SK-N-SH (cell line): ENCODE results near the gene ZBTB24. TPM values are rescaled to one million over a fixed set of nuclear protein-coding genes. Genes with fewer than 3 reads are reported as not detected.

Source experiments
- CTCF ChIA-PET: fragments of 300-600, 350-600 bp; formaldehyde crosslinking; extraction: SDS; loops from one replicate; lab custom pipeline; 2021; lab: Yijun Ruan, JAX
- POLR2A ChIA-PET: fragments of 350-600 bp; sonication (Branson Sonifier 250); formaldehyde crosslinking; extraction: SDS; loops from one replicate; lab custom pipeline; 2020; ENCODE audit warnings: antibody characterized with exemption, inconsistent platforms; lab: Yijun Ruan, JAX
- DNase-seq: peaks from one replicate; pipeline ENCODE4 v3.0.0; 2012
- H2AFZ ChIP-seq: fragments of 200-600 bp; sonication (generic); 2 replicates; pipeline ENCODE4 v1.8.1; 2016; ENCODE audit warnings: antibody characterized with exemption, mild to moderate bottlenecking, low read depth
- H3F3A ChIP-seq: fragments of 200-600 bp; sonication (generic); replicated peaks from 2 replicates; pipeline ENCODE3; 2016; ENCODE audit warnings: antibody characterized with exemption, mild to moderate bottlenecking; ENCODE audit not compliant: insufficient read depth
- H3K27ac ChIP-seq, 2 experiments: fragments of 200-500 bp in 1 of 2; fragments of 200-600 bp in 1 of 2; sonication (Bioruptor generic) in 1 of 2; sonication (generic), shearing (Covaris generic) in 1 of 2; 2 replicates each; pipeline versions ENCODE4 v1.5.1 to v1.6.1; 2014 to 2016; ENCODE audit warnings: low read depth in 2 of 2, inconsistent platforms in 1 of 2, low read length in 1 of 2, mild to moderate bottlenecking in 1 of 2, mixed read lengths in 1 of 2
- H3K27me3 ChIP-seq: fragments of 200-600 bp; sonication (generic), shearing (Covaris generic); 2 replicates; pipeline ENCODE4 v1.6.1; 2016; ENCODE audit warnings: mixed run types; ENCODE audit not compliant: insufficient read depth
- H3K36me3 ChIP-seq, 2 experiments: fragments of 200-500 bp in 1 of 2; fragments of 200-600 bp in 1 of 2; sonication (Bioruptor generic) in 1 of 2; sonication (generic) in 1 of 2; replicated peaks in 1 of 2; 2 replicates each; pipeline versions ENCODE3 to v1.5.1; 2014 to 2016; ENCODE audit warnings: low read length in 1 of 2, mild to moderate bottlenecking in 1 of 2; ENCODE audit not compliant: insufficient read depth in 2 of 2, control insufficient read depth in 1 of 2
- H3K4me1 ChIP-seq, 2 experiments: fragments of 200-500 bp in 1 of 2; fragments of 200-600 bp in 1 of 2; sonication (Bioruptor generic) in 1 of 2; sonication (generic), shearing (Covaris generic) in 1 of 2; 2 replicates each; pipeline versions ENCODE4 v1.5.1 to v1.6.1; 2014 to 2016; ENCODE audit warnings: low read depth in 1 of 2, low read length in 1 of 2, mixed run types in 1 of 2; ENCODE audit not compliant: insufficient read depth in 2 of 2, control insufficient read depth in 1 of 2
- H3K4me2 ChIP-seq: fragments of 200-600 bp; sonication (generic), shearing (Covaris generic); 2 replicates; pipeline ENCODE4 v1.6.1; 2017; ENCODE audit warnings: mixed run types
- H3K4me3 ChIP-seq, 2 experiments: fragments of 200-500 bp in 1 of 2; fragments of 200-600 bp in 1 of 2; sonication (Bioruptor generic) in 1 of 2; sonication (generic), shearing (Covaris generic) in 1 of 2; 2 replicates each; pipeline versions ENCODE4 v1.5.1 to v1.8.1; 2014 to 2016; ENCODE audit warnings: low read depth in 2 of 2, inconsistent platforms in 1 of 2, low read length in 1 of 2, mild to moderate bottlenecking in 1 of 2, mixed read lengths in 1 of 2, moderate library complexity in 1 of 2
- H3K79me2 ChIP-seq: fragments of 200-600 bp; sonication (generic); 2 replicates; pipeline ENCODE4 v1.8.1; 2017; ENCODE audit warnings: mild to moderate bottlenecking; ENCODE audit not compliant: insufficient read depth
- H3K9ac ChIP-seq: fragments of 200-600 bp; sonication (generic); 2 replicates; pipeline ENCODE4 v1.6.1; 2017; ENCODE audit warnings: mixed run types
- H3K9me2 ChIP-seq: fragments of 200-600 bp; sonication (generic); 2 replicates; pipeline ENCODE4 v1.6.1; 2017; ENCODE audit warnings: mixed run types
- H3K9me3 ChIP-seq: fragments of 200-600 bp; sonication (generic); 2 replicates; pipeline ENCODE4 v1.6.1; 2017; ENCODE audit warnings: mixed run types, mild to moderate bottlenecking, moderate library complexity
- H4K20me1 ChIP-seq: fragments of 200-600 bp; sonication (generic); 2 replicates; pipeline ENCODE4 v1.6.1; 2017; ENCODE audit warnings: mild to moderate bottlenecking, mixed run types; ENCODE audit not compliant: insufficient read depth
- CHD2 ChIP-seq: fragments of 150-350 bp; IDR thresholded peaks from 2 replicates; pipeline ENCODE4 v1.6.1; 2018; ENCODE audit warnings: low read length; ENCODE audit not compliant: partially characterized antibody
- EP300 ChIP-seq, 2 experiments: IDR thresholded peaks; 2 replicates each; pipeline versions ENCODE4 v1.4.0 to v1.6.1; 2012; ENCODE audit warnings: borderline replicate concordance in 1 of 2, low read depth in 1 of 2, low read length in 1 of 2
- IRF3 ChIP-seq: fragments of 150-350 bp; IDR thresholded peaks from 2 replicates; pipeline ENCODE4 v1.6.1; 2016; ENCODE audit warnings: mild to moderate bottlenecking, low read depth, low read length
- NRF1 ChIP-seq: IDR thresholded peaks from 2 replicates; pipeline ENCODE4 v1.6.1; 2012; ENCODE audit warnings: low read depth, mild to moderate bottlenecking, low read length
- POLR2AphosphoS5 ChIP-seq: IDR thresholded peaks from 2 replicates; pipeline ENCODE4 v1.6.1; 2012; ENCODE audit warnings: low read depth, low read length
- RXRA ChIP-seq: IDR thresholded peaks from 2 replicates; pipeline ENCODE4 v1.4.0; 2012; ENCODE audit warnings: low read depth, mild to moderate bottlenecking, borderline replicate concordance
- SIN3A ChIP-seq: IDR thresholded peaks from 2 replicates; pipeline ENCODE4 v1.6.1; 2012; ENCODE audit warnings: low read depth, mild to moderate bottlenecking, low read length, moderate library complexity, borderline replicate concordance
- SMC3 ChIP-seq: IDR thresholded peaks from 2 replicates; pipeline ENCODE4 v1.6.1; 2012; ENCODE audit warnings: low read depth, low read length, improper control_type of control experiment
- TEAD4 ChIP-seq: IDR thresholded peaks from 2 replicates; pipeline ENCODE4 v1.4.0; 2012; ENCODE audit warnings: mild to moderate bottlenecking, borderline replicate concordance; ENCODE audit not compliant: insufficient read depth
- USF2 ChIP-seq: fragments of 150-350 bp; IDR thresholded peaks from 2 replicates; pipeline ENCODE4 v1.6.1; 2017; ENCODE audit warnings: antibody characterized with exemption, low read length, low read depth, borderline replicate concordance
- WGBS: methylation state at CpG from one replicate; pipeline ENCODE4 v1.1.6; 2017; ENCODE audit warnings: low lambda C conversion rate; 5-methylcytosine and 5-hydroxymethylcytosine counted together
- polyA plus RNA-seq, 3 experiments: library from polyadenylated mRNA; depleted of rRNA; stranded (reverse); fragments of >200 nt; gene quantifications; 2 replicates each; pipeline ENCODE4 v1.2.3, GENCODE V29; 2012
- TF ChIP-seq, protein P1 (sequence below): IDR thresholded peaks from 2 replicates; pipeline ENCODE4 v1.4.0; 2012; ENCODE audit warnings: low read depth
- TF ChIP-seq, protein P2 (sequence below): IDR thresholded peaks from 2 replicates; pipeline ENCODE4 v1.6.1; 2012; ENCODE audit warnings: mild to moderate bottlenecking, low read depth, low read length, moderate library complexity

Gene ZBTB24
- polyA plus RNA-seq, 1 of the 3 experiments (the other 2 are of a cell fraction) = 1.7 TPM

- H3K9me3 ChIP-seq = no peaks in the 10 kb centered on the region
These were observed 53.5 kb downstream of the ZBTB24 start for GRCh38 chr6:109429496-109429895.

DNA sequence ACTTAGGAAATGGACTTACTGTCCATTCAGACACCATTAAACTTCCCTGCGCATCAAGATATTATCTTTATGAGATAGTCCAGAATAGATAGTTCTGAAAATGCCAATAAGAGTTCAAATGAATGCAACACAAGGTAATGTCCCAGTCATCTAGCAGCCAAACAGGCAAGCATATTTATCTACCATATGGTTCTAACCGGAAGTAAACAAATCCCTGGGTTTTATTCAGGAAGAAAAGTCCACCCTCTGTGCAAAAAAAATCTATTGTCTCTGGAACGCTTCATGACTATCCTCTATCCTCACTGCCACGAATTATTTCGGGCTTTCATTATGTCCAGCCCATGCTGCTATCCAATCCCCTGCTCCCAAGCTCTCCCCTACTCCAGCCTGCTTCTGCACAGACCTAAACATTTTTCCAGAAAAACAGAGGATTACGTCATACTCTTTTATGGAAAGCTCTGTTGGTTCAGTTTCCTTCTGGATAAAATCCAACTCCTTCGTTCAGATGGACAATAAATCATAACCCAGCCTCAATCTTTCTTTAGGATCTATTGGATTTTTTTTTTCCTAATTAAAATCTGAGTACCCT lies 54.0 kb downstream of the ZBTB24 start:
- peaks cover 0 to 3% of the 10 kb centered on the region in 2 experiments; a peak in 1 of 4 replicates for H3K4me1 ChIP-seq
- H3K27me3 ChIP-seq = no peaks in the 10 kb centered on the region
- H3K9me3 ChIP-seq = no peaks in the 10 kb centered on the region
- no peaks in the 10 kb centered on the region for H3K9me2 ChIP-seq
- POLR2A ChIA-PET = no interaction called here
- H3K79me2 ChIP-seq = no peaks in the 10 kb centered on the region
- no peaks in the 10 kb centered on the region for H4K20me1 ChIP-seq
- H3K36me3 ChIP-seq = no peaks in the 10 kb centered on the region
- H3K4me3 ChIP-seq = no peak overlapping the region
- no peaks in the 10 kb centered on the region for H3F3A ChIP-seq
- no peak overlapping the region for H3K4me2 ChIP-seq
- H3K9ac ChIP-seq = no peak overlapping the region
- no peak for DNase-seq
- TF ChIP-seq SIN3A (no peak), POLR2AphosphoS5 (no peak), TEAD4 (no peak), EP300 (IDR thresholded peaks at IDR 0.05; ENCODE audit: borderline replicate concordance in 1 of 2, low read depth in 1 of 2, low read length in 1 of 2) (no peak), NRF1 (no peak), IRF3 (no peak), USF2 (no peak), SMC3 (no peak)
- TF ChIP-seq, protein P1, sequence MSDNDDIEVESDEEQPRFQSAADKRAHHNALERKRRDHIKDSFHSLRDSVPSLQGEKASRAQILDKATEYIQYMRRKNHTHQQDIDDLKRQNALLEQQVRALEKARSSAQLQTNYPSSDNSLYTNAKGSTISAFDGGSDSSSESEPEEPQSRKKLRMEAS = no peak
- TF ChIP-seq, protein P2, sequence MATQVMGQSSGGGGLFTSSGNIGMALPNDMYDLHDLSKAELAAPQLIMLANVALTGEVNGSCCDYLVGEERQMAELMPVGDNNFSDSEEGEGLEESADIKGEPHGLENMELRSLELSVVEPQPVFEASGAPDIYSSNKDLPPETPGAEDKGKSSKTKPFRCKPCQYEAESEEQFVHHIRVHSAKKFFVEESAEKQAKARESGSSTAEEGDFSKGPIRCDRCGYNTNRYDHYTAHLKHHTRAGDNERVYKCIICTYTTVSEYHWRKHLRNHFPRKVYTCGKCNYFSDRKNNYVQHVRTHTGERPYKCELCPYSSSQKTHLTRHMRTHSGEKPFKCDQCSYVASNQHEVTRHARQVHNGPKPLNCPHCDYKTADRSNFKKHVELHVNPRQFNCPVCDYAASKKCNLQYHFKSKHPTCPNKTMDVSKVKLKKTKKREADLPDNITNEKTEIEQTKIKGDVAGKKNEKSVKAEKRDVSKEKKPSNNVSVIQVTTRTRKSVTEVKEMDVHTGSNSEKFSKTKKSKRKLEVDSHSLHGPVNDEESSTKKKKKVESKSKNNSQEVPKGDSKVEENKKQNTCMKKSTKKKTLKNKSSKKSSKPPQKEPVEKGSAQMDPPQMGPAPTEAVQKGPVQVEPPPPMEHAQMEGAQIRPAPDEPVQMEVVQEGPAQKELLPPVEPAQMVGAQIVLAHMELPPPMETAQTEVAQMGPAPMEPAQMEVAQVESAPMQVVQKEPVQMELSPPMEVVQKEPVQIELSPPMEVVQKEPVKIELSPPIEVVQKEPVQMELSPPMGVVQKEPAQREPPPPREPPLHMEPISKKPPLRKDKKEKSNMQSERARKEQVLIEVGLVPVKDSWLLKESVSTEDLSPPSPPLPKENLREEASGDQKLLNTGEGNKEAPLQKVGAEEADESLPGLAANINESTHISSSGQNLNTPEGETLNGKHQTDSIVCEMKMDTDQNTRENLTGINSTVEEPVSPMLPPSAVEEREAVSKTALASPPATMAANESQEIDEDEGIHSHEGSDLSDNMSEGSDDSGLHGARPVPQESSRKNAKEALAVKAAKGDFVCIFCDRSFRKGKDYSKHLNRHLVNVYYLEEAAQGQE = no peak
- TF ChIP-seq, all 33 proteins: peak for 0
- CTCF ChIA-PET = interaction anchor here (1.0 to 2.9 kb wide), 4 partner anchors 9 to 45 kb away, joined by 3 to 10 read pairs (median 4); partner anchors contain the start of gene CD164
- Histone ChIP-seq H2AFZ (no peak overlapping the region), H3K27ac (no peak overlapping the region)
- 56% methylated on average over 7 of the region's 7 CpGs for WGBS

More at GRCh38 chr6:109429496-109429895, 53.5 kb downstream of the ZBTB24 start:
- Histone ChIP-seq H3K4me1 (peaks cover 0 to 3% of the 10 kb centered on the region in 2 experiments; a peak in 1 of 4 replicates), H4K20me1 (no peaks in the 10 kb centered on the region), H3K4me3 (no peak overlapping the region), H3K79me2 (no peaks in the 10 kb centered on the region), H2AFZ (no peak overlapping the region), H3F3A (no peaks in the 10 kb centered on the region), H3K4me2 (no peak overlapping the region), H3K9me2 (no peaks in the 10 kb centered on the region), H3K36me3 (no peaks in the 10 kb centered on the region), H3K27ac (no peak overlapping the region), H3K9ac (no peak overlapping the region), H3K27me3 (no peaks in the 10 kb centered on the region)
- DNase-seq = no peak
- TF ChIP-seq CHD2 (no peak), SMC3 (no peak), TEAD4 (no peak), RXRA (no peak)
- ChIA-PET POLR2A (no interaction called here), CTCF (interaction anchor here (1.0 to 2.9 kb wide), 3 partner anchors 9 to 46 kb away, joined by 3 to 10 read pairs (median 5); partner anchors contain the start of genes CD164, PPIL6 and SMPD2)
- WGBS = 92% methylated on average over 3 of the region's 3 CpGs
